NCI-H1930 (cell line): ENCODE data around the gene STK10.
"Not testable (repeated sequence)": the region's sequence is repeated elsewhere in the genome, so short reads cannot be mapped to it uniquely, and the experiment has no call there.

Experiments
- DNase-seq, 2 experiments: peaks; one replicate each; lab custom pipeline; 2025; lab: John Stamatoyannopoulos, UW

STK10 gene

GRCh38 chr5:172052450-172053236, 135.4 kb downstream of the STK10 start:
- no peak for DNase-seq

GRCh38 chr5:172051643-172052339, 136.2 kb downstream of the STK10 start:
- no peak for DNase-seq

GRCh38 chr5:172050080-172050479, 137.9 kb downstream of the STK10 start:
- no peak for DNase-seq

- DNase-seq: no peak
Measured at GRCh38 chr5:172049226-172049796, 138.7 kb downstream of the STK10 start.

- no peak for DNase-seq
Measured at GRCh38 chr5:172048539-172049101, 139.4 kb downstream of the STK10 start.

DNA sequence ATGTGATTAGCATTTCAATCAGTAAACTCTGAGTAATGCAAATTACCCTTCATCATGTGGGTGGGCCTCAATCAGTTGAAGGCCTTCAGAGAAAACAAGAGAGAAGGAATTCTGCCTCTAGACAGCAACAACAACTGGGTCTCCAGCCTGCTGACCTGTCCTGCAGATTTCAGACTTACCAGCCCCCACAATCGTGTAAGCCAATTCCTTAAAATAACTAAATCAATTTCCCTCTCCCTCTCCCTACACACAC, 139.9 kb downstream of the STK10 start:
- DNase-seq: no peak

- DNase-seq: no peak
Measured at GRCh38 chr5:172046593-172046992, 141.4 kb downstream of the STK10 start.

DNA sequence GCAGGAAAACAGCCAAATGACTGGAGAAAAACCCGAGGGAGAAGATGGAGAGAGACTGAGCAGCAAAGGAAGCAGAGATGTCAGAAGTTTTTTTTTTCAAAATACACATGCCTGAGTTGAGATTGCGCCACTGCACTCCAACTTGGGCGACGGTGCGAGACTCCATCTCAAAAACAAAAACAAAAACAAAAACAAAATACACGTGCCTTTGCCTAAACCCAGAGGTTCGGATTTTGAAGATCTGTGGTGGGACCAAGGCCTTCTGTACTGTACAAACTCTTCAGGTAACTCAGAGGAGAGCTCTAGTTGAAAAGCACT, 142.8 kb downstream of the STK10 start:
- DNase-seq: no peak

GRCh38 chr5:172044631-172045314, 143.3 kb downstream of the STK10 start:
- no peak for DNase-seq

DNA sequence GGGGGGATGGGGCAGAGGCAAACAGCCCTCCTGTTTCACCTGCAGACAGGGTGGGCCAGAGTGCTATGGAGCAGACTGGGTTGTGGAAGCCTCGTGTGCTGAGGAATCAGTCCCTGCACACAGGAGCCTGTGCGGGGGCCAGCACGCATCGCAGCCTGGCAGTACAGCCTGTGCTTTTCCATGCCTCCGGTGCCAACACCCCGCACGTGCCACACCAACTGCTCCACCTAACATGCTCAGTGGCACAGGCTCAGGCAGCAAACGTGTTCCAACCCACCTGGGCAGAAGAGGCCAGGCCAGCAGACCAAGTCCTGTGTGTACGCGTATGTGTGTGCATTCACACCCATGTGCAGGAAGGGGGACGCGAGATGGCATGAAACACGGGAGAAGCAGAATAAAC, 144.2 kb downstream of the STK10 start:
- no peak for DNase-seq

- no peak for DNase-seq
Measured at GRCh38 chr5:172042183-172042582, 145.8 kb downstream of the STK10 start.

GRCh38 chr5:172038167-172038566, 149.9 kb downstream of the STK10 start:
- DNase-seq: no peak

DNA sequence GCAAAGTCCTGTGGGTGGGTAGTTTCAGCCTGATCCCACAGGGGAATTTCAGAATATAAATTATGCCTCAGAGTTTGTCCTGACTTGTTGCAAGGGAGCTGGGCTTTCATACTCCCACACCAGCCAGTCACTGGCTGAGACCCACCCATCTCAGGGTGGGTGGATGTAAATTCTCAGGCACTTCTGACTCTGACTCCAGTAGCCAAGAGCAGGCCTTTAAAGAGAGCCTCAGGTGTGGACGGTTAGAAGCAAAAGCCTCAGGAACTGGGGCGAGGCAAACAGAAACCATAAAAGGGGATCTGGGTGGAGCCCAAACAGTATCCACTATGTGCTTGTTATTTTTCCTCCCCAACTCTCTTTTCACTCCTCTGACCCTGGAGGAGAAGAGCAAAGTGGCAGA, 153.0 kb downstream of the STK10 start:
- no peak for DNase-seq

- DNase-seq: no peak
Measured at GRCh38 chr5:172031894-172032461, 156.0 kb downstream of the STK10 start.

DNA sequence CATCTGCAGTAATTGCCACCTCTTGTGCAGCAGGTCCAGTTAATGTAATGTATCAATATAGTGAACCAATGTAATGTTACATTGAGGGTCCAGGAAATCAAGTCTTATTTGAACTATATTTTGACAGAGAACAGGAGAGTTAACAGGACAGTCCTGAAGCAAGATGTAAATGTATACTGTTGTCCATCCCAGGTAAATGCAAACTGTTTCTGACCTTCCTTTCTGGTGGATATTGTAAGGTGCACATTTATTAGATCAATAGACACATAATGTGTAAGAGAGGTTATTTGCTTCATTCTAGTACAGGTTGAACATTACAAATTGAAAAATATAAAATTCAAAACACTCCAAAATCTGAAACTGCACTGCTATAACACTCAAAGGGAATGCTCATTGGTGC, 158.1 kb downstream of the STK10 start:
- no peak for DNase-seq

DNA sequence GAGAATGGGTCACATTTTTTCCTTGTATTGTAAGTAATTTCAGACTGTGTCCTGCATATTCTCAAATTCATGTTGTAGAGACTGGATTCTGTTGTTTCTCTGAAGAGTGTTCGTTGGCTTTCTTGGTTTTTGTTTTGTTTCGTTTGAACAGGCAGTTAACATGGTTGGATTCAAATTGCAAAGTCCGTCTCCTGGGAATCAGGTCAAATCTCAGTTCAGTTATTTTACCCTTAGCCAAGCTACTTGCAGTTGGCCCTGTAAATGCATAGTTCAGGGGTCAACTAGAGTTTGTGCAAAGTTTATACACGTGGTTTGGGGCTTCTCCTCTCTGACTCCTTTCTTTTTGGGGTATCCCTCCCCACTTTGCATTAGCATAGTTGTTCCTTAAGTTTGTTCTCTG, 159.9 kb downstream of the STK10 start:
- DNase-seq: no peak

DNA sequence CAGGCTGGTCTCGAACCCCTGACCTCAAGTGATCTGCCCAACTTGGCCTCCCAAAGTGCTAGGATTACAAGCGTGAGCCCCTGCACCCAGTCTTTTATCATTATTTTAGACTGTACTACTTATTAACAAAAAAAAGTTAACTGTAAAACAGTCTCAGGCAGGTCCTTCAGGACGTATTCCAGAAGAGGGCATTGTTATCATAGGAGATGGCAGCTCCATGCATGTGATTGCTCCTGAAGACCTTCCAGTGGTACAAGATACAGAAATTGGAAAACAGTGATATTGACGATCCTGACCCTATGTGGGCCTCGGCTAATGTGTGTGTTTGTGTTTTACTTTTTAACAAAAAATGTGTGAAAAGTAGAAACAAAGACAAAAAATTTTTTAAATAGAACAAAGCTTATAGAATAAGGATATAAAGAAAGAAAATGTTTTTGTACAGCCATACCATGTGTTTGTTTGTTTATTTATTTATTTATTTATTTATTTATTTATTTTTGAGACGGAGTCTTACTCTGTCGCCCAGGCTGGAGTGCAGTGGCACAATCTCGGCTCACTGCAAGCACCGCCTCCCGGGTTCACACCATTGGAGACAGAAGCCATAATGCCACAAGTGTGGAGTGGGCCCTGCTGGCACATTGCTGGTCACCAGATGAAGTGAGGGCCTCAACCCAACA, 167.8 kb downstream of the STK10 start:
- not testable (repeated sequence) for DNase-seq

GRCh38 chr5:172015346-172015745, 172.7 kb downstream of the STK10 start:
- no peak for DNase-seq

GRCh38 chr5:172010278-172010677, 177.7 kb downstream of the STK10 start:
- DNase-seq: no peak

GRCh38 chr5:172009536-172010270, 178.3 kb downstream of the STK10 start:
- DNase-seq: no peak

DNA sequence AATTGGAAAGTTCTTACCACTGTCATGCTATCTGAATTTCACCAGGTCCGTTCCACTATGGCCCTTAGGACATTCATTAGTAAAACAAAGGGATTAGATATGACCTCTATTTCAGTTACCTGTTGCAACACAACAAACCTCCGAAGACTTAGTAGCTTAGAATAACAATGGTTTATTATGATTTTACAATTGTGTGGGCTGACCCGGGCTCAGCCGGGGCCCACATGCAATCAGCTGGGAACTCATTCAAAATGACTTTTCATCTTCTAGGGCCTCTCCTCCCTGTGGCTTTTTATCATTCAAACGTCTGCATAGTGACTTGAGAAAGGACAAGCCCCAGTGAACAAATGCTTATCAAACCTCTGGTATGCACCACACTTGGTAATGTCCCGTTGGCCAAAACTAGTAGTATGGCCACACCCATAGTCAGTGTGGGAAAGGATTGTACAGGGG, 179.3 kb downstream of the STK10 start:
- no peak for DNase-seq
